Stomach (tissue), 9 donors: ENCODE results near the gene NHLH2. TPM values are rescaled to one million over a fixed set of nuclear protein-coding genes. Genes with fewer than 3 reads are reported as not detected.

ENCODE experiments used
- DNase-seq, 2 donors: peaks; one replicate each; pipeline versions ENCODE4 v3.0.0 to v3.0.0-alpha.2; 2013 to 2019
- H3K27ac ChIP-seq, 5 donors: fragments of 200-600 bp in 4 of 5; sonication (generic) in 4 of 5; one replicate each; pipeline ENCODE4 v1.5.1; 2013 to 2019; ENCODE audit warnings: mild to moderate bottlenecking in 1 of 5, moderate library complexity in 1 of 5
- H3K27me3 ChIP-seq, 3 donors: fragments of 200-600 bp; sonication (generic); one replicate each; pipeline ENCODE4 v1.5.1; 2017 to 2019; ENCODE audit warnings: mixed run types in 1 of 3
- H3K36me3 ChIP-seq, 4 donors: fragments of 200-600 bp; sonication (generic); 1 replicate in 3 of 4; 2 replicates in 1 of 4; pipeline ENCODE4 v1.5.1; 2016 to 2019
- H3K4me1 ChIP-seq, 4 donors: fragments of 200-600 bp; sonication (generic); one replicate each; pipeline ENCODE4 v1.5.1; 2016 to 2019
- H3K4me3 ChIP-seq, 4 donors: fragments of 200-600 bp; sonication (generic) in 3 of 4; one replicate each; pipeline ENCODE4 v1.5.1; 2016 to 2019; ENCODE audit warnings: mild to moderate bottlenecking in 1 of 4
- H3K9me3 ChIP-seq, 4 donors: fragments of 200-600 bp; sonication (generic); one replicate each; pipeline ENCODE4 v1.5.1; 2016 to 2019
- CTCF ChIP-seq, 7 experiments: fragments of 450-650 bp in 4 of 7; fragments of 200-600 bp in 3 of 7; sonication (generic) in 3 of 7; IDR thresholded peaks; one replicate each; pipeline ENCODE4 v1.5.1; 2016 to 2019; ENCODE audit warnings: antibody characterized with exemption in 7 of 7, control low read depth in 2 of 7, mild to moderate bottlenecking in 1 of 7
- EP300 ChIP-seq: sonication (generic); formaldehyde crosslinking; IDR thresholded peaks from one replicate; pipeline ENCODE4 v1.6.1; 2017; ENCODE audit warnings: antibody characterized with exemption
- POLR2A ChIP-seq, 4 donors: fragments of 450-650 bp; IDR thresholded peaks; one replicate each; pipeline ENCODE4 v1.6.1; 2016; ENCODE audit warnings: antibody characterized with exemption in 4 of 4, control low read depth in 2 of 4, mild to moderate bottlenecking in 1 of 4, moderate library complexity in 1 of 4
- POLR2AphosphoS5 ChIP-seq, 3 donors: sonication (generic); formaldehyde crosslinking; IDR thresholded peaks; one replicate each; pipeline ENCODE4 v1.6.1; 2016; ENCODE audit warnings: antibody characterized with exemption in 3 of 3
- whole genome bisulfite sequencing, 5 donors: extraction: QIAGEN DNeasy Blood & Tissue Kit in 3 of 5; methylation state at CpG; one replicate each; pipeline versions ENCODE4 v1.1.5 to v1.1.7; 2013 to 2018; 5-methylcytosine and 5-hydroxymethylcytosine counted together
- intact Hi-C: fragments of 100-400 bp; cut with DNase I; formaldehyde crosslinking; loops from one replicate; pipeline ENCODE4 v1.15.1; 2023; ENCODE audit warnings: low total_unique reads
- polyA plus RNA-seq, 3 donors: library from polyadenylated mRNA; stranded (reverse); fragments of 200-250 nt; gene quantifications; one replicate each; pipeline ENCODE4 v1.2.3, GENCODE V29; 2013
- total RNA-seq, 5 donors: library from RNA; depleted of rRNA; stranded (reverse); fragments of >200 nt; gene quantifications; one replicate each; pipeline versions ENCODE4 v1.1.0 to v1.2.3, GENCODE V29; 2014 to 2016
- donor health status: healthy with polysubstance abuse.
- donor health status: Bipolar disorder and iron deficiency.
- donor health status: healthy.

The NHLH2 gene
- total and polyA plus RNA-seq, 8 donors = 0.31 to 1.5 TPM; not detected in 6

DNA sequence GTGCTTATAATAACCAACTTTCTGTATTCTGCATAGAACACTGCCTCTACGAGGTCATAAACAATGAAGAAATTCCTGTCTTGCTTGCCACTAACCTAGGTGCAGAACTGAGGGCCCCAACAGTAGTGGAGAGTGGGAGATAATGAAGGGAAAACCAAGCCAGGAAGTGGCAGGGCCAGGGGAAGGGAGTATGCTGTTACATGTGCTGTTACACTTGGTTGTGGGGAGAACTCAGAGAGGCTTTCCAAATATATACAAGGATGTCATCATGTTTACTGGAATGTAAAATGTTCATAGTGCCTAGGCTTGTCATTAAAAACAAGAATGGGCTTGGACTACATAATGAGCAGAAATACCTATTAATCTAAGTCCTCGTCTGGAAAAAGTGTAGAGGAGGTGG, 31.1 kb downstream of the NHLH2 start:
- TF ChIP-seq CTCF (IDR thresholded peaks at IDR 0.05) (no peak), POLR2A (IDR thresholded peaks at IDR 0.05) (no peak), EP300 (no peak), POLR2AphosphoS5 (IDR thresholded peaks at IDR 0.05) (no peak)
- H3K4me1 ChIP-seq = peaks cover 7 to 40% (median 21%) of the 10 kb centered on the region in 4 donors
- DNase-seq = no peak
- intact Hi-C loops = loop anchor here (5.0 kb wide), 1 partner anchor 172 kb away; no protein-coding TSS in a partner anchor
- H3K27ac ChIP-seq = peak overlapping the region in 1 of 5 donors; percentile 65
- H3K9me3 ChIP-seq = no peaks in the 10 kb centered on the region
- H3K36me3 ChIP-seq = no peaks in the 10 kb centered on the region
- no peak overlapping the region for H3K4me3 ChIP-seq
- no peaks in the 10 kb centered on the region for H3K27me3 ChIP-seq
- WGBS, 5 donors = 51 to 66% (median 61%) methylated on average over 2 of the region's 2 CpGs

- Histone ChIP-seq H3K27me3 (no peaks in the 10 kb centered on the region), H3K4me1 (peaks cover 6 to 37% (median 20%) of the 10 kb centered on the region in 4 donors), H3K36me3 (no peaks in the 10 kb centered on the region), H3K4me3 (no peak overlapping the region), H3K27ac (no peak overlapping the region), H3K9me3 (no peaks in the 10 kb centered on the region)
- TF ChIP-seq CTCF (IDR thresholded peaks at IDR 0.05) (no peak), EP300 (no peak), POLR2A (IDR thresholded peaks at IDR 0.05) (no peak), POLR2AphosphoS5 (IDR thresholded peaks at IDR 0.05) (no peak)
- intact Hi-C loops = loop anchor here (5.0 kb wide), 1 partner anchor 173 kb away; no protein-coding TSS in a partner anchor
- no peak for DNase-seq
Measured at GRCh38 chr1:115809076-115809475, 31.9 kb downstream of the NHLH2 start.

DNA sequence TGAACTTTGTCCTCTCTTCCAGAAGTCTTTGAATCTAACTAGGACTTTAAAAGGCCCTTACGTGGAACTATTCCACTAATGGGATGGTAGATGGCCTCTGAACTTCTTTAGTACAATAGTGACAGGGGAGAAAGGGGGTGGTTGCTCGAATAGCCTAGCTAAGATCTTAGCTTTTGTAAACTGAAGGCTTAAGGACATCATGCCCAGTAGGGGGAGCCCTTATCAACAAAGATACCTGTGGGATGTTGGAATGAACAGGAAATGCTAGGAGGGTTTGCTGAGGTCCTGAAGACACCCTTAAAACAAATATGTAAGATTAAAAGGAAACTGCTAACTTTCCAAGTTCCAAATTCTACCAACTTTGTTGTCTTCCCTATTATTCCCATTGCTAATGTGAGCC, 33.2 kb downstream of the NHLH2 start:
- DNase-seq = peak; percentile 67 to 88
- intact Hi-C loops = loop anchor here (5.0 kb wide), 1 partner anchor 175 kb away; no protein-coding TSS in a partner anchor

GRCh38 chr1:115805597-115805996, 35.3 kb downstream of the NHLH2 start:
- peaks cover 4 to 27% (median 12%) of the 10 kb centered on the region in 4 donors for H3K4me1 ChIP-seq
- no peaks in the 10 kb centered on the region for H3K9me3 ChIP-seq
- H3K27me3 ChIP-seq = no peaks in the 10 kb centered on the region
- no peak overlapping the region for H3K27ac ChIP-seq
- H3K36me3 ChIP-seq = no peaks in the 10 kb centered on the region
- DNase-seq = no peak
- TF ChIP-seq EP300 = no peak
- TF ChIP-seq POLR2AphosphoS5 (IDR thresholded peaks at IDR 0.05) = no peak
- no peak for TF ChIP-seq CTCF (IDR thresholded peaks at IDR 0.05)
- no peak for TF ChIP-seq POLR2A (IDR thresholded peaks at IDR 0.05)
- no peak overlapping the region for H3K4me3 ChIP-seq
- WGBS, 5 donors = 91 to 100% (median 97%) methylated on average over 1 of the region's 1 CpG
- intact Hi-C loops = loop anchor here (5.0 kb wide), 1 partner anchor 177 kb away; no protein-coding TSS in a partner anchor

More for the DNA sequence above, 33.2 kb downstream of the NHLH2 start:
- Histone ChIP-seq H3K4me1 (peaks cover 6 to 37% (median 20%) of the 10 kb centered on the region in 4 donors), H3K36me3 (no peaks in the 10 kb centered on the region), H3K27ac (no peak overlapping the region), H3K27me3 (no peaks in the 10 kb centered on the region), H3K9me3 (no peaks in the 10 kb centered on the region), H3K4me3 (no peak overlapping the region)
- 0 to 6% (median 1%) methylated on average over 2 of the region's 2 CpGs for WGBS, 5 donors
- no peak for TF ChIP-seq POLR2A (IDR thresholded peaks at IDR 0.05)
- no peak for TF ChIP-seq EP300
- peak in 5 of 7 experiments; percentile 48 to 69 (median 59) for TF ChIP-seq CTCF (IDR thresholded peaks at IDR 0.05)
